ENCODE measurements around the gene CLCN5.

The CLCN5 gene

DNA sequence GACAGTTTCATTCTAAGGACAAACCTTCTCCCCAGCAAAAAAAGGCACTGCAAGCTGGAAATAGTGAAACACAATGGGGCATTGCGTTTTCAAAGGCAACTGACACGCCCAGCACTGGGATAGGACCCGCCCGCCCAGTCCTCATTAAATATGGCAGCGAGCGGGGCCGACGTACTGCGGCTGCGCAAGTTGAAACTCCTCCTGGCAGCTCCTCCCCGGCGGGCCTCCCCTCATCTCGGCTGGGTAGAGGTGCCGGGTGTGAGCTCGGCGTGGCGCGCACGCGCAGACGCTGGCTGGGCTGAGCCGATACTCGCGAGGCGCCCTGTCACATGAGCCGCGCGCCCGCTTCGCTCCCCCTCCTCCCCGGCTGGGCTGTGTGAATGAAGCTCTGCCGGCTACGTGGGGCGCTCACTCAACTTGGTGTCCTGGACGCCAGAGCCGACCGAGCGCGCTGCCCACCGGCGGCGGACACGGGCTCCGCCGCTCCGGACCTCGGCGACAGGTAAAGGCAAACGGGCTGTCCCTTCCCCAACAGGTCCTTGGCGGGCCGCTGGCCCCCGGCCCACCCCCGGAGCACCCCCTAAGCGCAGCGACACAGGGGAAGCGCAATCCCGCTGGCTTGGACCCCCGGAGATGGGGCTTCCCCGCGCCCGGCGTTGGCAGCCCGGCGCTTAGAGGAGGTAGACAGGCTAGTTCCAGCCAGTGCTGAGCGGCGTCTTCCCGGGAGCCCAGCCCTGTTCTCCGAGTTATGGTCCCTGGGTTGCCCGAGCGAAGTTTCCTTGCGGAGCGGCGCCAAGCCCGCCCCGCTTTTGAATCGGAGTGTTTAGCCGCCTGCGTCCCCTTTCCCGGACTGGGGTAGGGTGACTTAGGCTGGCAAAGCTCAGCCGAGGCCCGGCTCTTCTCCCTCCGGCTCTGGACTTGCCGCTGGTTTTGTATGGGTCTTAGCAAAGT, at the start of gene CLCN5:
Gene CLCN5 (plus strand): TSS at position 306 of the 951 bp plus-strand sequence. CDS start 2,703 bp downstream, outside the sequence.
- TF ChIP-seq, protein P1, sequence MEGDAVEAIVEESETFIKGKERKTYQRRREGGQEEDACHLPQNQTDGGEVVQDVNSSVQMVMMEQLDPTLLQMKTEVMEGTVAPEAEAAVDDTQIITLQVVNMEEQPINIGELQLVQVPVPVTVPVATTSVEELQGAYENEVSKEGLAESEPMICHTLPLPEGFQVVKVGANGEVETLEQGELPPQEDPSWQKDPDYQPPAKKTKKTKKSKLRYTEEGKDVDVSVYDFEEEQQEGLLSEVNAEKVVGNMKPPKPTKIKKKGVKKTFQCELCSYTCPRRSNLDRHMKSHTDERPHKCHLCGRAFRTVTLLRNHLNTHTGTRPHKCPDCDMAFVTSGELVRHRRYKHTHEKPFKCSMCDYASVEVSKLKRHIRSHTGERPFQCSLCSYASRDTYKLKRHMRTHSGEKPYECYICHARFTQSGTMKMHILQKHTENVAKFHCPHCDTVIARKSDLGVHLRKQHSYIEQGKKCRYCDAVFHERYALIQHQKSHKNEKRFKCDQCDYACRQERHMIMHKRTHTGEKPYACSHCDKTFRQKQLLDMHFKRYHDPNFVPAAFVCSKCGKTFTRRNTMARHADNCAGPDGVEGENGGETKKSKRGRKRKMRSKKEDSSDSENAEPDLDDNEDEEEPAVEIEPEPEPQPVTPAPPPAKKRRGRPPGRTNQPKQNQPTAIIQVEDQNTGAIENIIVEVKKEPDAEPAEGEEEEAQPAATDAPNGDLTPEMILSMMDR (conservative IDR thresholded peaks at IDR 0.05): no peak
- H3K27ac ChIP-seq: peak within 1 kb of the TSS; percentile 40

DNA sequence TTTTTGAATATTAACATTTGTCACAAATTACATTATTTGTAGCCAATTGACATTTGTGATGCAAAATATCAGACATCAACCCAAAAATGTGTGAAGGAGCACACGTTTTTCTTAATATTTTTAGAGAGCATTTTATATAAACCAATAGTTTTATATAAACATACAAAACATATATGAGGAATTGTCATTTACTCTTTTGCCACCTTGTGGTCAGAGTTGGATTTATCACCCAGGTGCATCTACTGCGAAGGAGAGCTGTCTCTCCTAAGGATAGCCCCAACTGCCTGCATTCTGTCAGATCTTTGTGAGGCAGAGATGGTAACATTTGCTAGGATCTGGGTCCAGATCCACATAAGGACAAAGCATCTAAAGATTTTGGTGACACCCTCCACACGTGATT, 45.6 kb upstream of the CLCN5 start:
- H3K27ac ChIP-seq: peak overlapping the region; percentile 27; the same call in 1 of the 2 replicates
- TF ChIP-seq, protein P1 (conservative IDR thresholded peaks at IDR 0.05): peak; percentile 54

DNA sequence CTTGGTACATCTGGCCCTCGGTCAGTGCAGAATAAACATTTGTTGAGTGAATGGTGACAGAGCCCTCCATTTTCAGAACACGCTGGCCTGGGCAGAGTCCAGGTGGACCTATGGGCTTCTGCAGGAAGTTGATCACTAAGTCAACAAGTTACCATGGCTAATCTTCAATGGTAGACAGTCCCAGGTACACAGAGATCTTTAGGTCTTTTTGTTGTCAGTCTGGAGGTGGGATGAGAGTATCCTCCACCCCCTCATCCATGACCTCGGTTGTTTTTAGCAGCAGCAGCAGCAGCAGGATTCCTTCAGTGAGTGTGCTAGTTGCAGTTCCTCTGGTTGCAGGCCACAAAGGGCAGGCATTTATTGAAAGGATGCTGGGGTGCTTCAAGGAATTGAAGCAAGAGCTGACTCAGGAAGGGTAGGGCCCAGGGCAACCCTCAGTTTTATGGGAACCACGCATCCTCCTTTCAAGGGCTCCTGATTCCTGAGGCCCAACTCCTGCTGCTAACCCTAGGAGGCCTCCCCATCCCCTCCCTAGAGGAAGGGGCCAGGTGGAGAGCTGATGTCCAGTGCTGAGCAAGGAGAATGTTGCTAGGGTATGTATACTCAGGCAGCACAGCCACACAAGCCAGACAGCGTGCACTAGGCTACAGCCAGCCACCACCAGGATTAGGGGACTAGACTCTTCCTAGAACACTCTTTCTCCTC, 44.8 kb upstream of the CLCN5 start:
- TF ChIP-seq, protein P1 (conservative IDR thresholded peaks at IDR 0.05): no peak
- peak overlapping the region; percentile 27; the same call in 1 of the 2 replicates for H3K27ac ChIP-seq

DNA sequence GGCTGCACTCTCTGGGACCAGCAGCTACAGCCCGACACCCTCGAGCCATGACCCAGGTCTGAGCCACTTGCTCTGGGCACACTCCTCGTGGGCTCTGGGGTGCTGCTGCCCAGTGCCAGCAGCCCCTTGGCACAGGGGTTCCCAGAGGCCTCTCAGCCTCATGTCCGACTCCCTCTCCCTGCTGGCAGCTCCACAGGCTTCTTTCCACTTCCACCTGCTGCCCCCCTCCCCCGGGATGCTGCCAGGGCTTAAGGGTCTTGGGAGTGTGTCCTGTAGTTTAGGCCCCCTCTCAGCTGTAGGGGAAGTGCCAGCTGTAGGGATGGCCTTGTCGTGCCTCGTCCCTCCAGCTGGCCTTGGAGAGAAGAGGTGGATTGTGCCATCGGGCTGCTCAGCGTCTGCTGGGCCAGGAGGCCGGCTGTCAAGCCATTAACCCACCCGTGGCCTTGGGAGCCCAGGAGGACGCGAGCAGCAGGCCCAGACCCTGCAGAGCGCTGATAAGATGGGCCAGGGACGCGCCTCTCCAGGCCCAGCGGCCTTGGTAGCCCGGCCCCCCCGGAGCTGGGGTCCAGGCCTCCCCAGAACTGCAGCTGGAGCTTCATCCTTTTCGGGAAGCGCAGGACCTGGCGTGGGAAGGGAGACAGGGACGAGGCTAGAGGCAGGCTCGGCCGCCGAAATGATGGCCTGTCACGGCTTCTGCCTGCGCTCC, 44.1 kb upstream of the CLCN5 start:
- TF ChIP-seq, protein P1 (conservative IDR thresholded peaks at IDR 0.05): no peak
- H3K27ac ChIP-seq: peak overlapping the region; percentile 47

DNA sequence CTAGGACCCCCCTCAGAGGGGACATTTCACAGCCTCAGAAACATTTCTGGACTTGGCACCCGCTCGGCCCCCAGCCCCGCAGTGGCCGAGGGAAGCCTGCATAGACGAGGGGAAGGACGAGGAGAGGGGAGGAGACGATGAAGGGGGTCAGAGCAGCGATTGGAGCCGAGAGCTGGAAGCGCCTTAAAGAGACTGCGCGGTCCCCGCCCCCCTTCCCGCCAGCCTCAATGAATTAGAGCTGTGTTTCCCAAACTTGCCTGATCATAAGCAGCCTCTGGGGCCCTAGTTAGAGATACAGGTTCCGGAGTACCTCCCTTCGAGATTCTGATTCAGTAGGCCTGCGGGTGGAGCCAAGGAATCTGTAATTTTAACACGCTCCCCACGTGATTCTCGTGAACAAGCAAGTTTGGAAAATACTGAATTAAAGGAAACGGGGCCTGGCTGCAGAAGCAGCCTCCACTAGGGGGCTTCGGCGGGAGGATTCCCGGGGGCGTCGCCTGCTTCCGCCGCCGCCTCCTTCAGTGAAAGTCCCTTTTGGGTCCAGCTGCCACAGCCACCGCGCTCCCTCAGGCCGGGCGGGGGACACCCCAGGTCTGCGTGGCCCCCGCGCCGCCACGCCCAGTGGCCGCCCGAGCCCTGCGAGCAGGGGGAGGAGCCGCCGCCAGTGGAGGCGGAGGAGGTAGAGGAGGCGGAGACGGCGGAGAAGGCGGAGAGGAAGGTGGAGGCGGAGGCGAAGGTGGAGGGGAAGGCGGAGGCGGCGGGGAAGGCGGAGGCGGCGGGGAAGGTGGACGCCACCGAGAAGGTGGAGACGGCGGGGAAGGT, 43.4 kb upstream of the CLCN5 start, which contains the start of gene USP27X:
Gene USP27X (plus strand): TSS at position 651 of the 822 bp plus-strand sequence. CDS start 824 bp downstream, outside the sequence.
- TF ChIP-seq, protein P1 (conservative IDR thresholded peaks at IDR 0.05): peak; percentile 42

DNA sequence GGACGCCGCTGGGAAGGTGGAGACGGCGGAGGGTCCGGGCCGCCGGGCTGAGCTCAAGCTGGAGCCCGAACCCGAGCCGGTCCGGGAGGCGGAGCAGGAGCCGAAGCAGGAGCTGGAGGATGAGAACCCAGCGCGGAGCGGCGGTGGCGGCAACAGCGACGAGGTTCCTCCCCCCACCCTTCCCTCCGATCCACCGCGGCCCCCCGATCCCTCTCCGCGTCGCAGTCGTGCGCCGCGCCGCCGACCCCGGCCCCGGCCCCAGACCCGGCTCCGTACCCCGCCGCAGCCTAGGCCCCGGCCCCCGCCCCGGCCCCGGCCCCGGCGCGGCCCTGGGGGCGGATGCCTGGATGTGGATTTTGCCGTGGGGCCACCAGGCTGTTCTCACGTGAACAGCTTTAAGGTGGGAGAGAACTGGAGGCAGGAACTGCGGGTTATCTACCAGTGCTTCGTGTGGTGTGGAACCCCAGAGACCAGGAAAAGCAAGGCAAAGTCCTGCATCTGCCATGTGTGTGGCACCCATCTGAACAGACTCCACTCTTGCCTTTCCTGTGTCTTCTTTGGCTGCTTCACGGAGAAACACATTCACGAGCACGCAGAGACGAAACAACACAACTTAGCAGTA, 42.6 kb upstream of the CLCN5 start:
- peak overlapping the region; percentile 47 for H3K27ac ChIP-seq
- TF ChIP-seq, protein P1 (conservative IDR thresholded peaks at IDR 0.05): no peak

More for the DNA sequence above, 43.4 kb upstream of the CLCN5 start, which contains the start of gene USP27X:
- peak within 1 kb of the TSS; percentile 47 for H3K27ac ChIP-seq
